H1 (cell line): ENCODE measurements around the gene TIMM29. TPM values are rescaled to one million over a fixed set of nuclear protein-coding genes. Genes with fewer than 3 reads are reported as not detected.

Source experiments
- CTCF ChIA-PET: fragments of 300-600 bp; sonication (Branson Sonifier 250); formaldehyde crosslinking; loops from one replicate; lab custom pipeline; 2021; ENCODE audit not compliant: partially characterized antibody; lab: Charles Lee
- POLR2A ChIA-PET: fragments of 300-600 bp; sonication (Branson Sonifier 250); formaldehyde crosslinking; loops from one replicate; lab custom pipeline; 2021; ENCODE audit warnings: inconsistent platforms; ENCODE audit not compliant: partially characterized antibody; lab: Charles Lee
- DNase-seq, 2 experiments: peaks; one replicate each; pipeline versions ENCODE4 v3.0.0 to v3.0.0-alpha.2; 2010 to 2022; ENCODE audit warnings: low spot score in 2 of 2, low read depth in 1 of 2, mixed read lengths in 1 of 2
- FAIRE-seq: peaks from 2 replicates; lab custom pipeline; 2011; peaks lifted over from hg19 to GRCh38; lab: Jason Lieb, UNC
- H2AFZ ChIP-seq: 2 replicates; pipeline ENCODE4 v1.8.1; 2012; ENCODE audit warnings: low read length, inconsistent platforms
- H2AK5ac ChIP-seq: 2 replicates; pipeline ENCODE4 v1.6.1; 2013; ENCODE audit warnings: low read depth, low read length
- H2BK120ac ChIP-seq: replicated peaks from 2 replicates; pipeline ENCODE3; 2013; ENCODE audit warnings: low read depth, low read length, inconsistent platforms
- H2BK12ac ChIP-seq: 2 replicates; pipeline ENCODE4 v1.6.1; 2013; ENCODE audit warnings: low read depth, low read length
- H2BK15ac ChIP-seq: 2 replicates; pipeline ENCODE4 v1.6.1; 2013; ENCODE audit warnings: low read length
- H2BK20ac ChIP-seq: 2 replicates; pipeline ENCODE4 v1.6.1; 2013; ENCODE audit warnings: low read length
- H2BK5ac ChIP-seq: 2 replicates; pipeline ENCODE4 v1.6.1; 2013; ENCODE audit warnings: low read depth, low read length
- H3K14ac ChIP-seq: 2 replicates; pipeline ENCODE4 v1.6.1; 2013; ENCODE audit warnings: inconsistent platforms; ENCODE audit not compliant: insufficient read length
- H3K18ac ChIP-seq: 2 replicates; pipeline ENCODE4 v1.6.1; 2013; ENCODE audit warnings: low read length; ENCODE audit errors: extremely low read depth
- H3K23ac ChIP-seq: 2 replicates; pipeline ENCODE4 v1.6.1; 2013; ENCODE audit warnings: inconsistent platforms; ENCODE audit not compliant: insufficient read length
- H3K23me2 ChIP-seq: 2 replicates; pipeline ENCODE4 v1.6.1; 2013; ENCODE audit warnings: low read depth, low read length
- H3K27ac ChIP-seq: 2 replicates; pipeline ENCODE4 v1.6.1; 2011; ENCODE audit warnings: low read depth, low read length, inconsistent platforms
- H3K27me3 ChIP-seq, 4 experiments: replicated peaks in 1 of 4; 1 replicate in 1 of 4; 2 replicates in 3 of 4; pipeline versions ENCODE4 v1.6.1 to v1.8.1; 2011 to 2013; ENCODE audit warnings: low read length in 3 of 4, mild to moderate bottlenecking in 3 of 4, inconsistent platforms in 2 of 4, mixed read lengths in 2 of 4, moderate library complexity in 1 of 4; ENCODE audit not compliant: control insufficient read depth in 3 of 4, insufficient read depth in 3 of 4; ENCODE audit errors: extremely low read depth in 1 of 4
- H3K36me3 ChIP-seq, 4 experiments: 2 replicates each; pipeline versions ENCODE4 v1.6.1 to v1.8.1; 2011 to 2013; ENCODE audit warnings: mild to moderate bottlenecking in 4 of 4, low read length in 3 of 4, moderate library complexity in 2 of 4, control low read depth in 1 of 4, inconsistent platforms in 1 of 4; ENCODE audit not compliant: insufficient read depth in 4 of 4, control insufficient read depth in 2 of 4
- H3K4ac ChIP-seq: replicated peaks from 2 replicates; pipeline ENCODE3; 2013; ENCODE audit warnings: low read length, low read depth, mixed read lengths, inconsistent platforms; ENCODE audit not compliant: insufficient read length
- H3K4me1 ChIP-seq, 4 experiments: replicated peaks in 1 of 4; 1 replicate in 1 of 4; 2 replicates in 3 of 4; pipeline versions ENCODE4 v1.6.1 to v1.8.1; 2011 to 2013; ENCODE audit warnings: low read length in 3 of 4, inconsistent platforms in 2 of 4, mixed read lengths in 1 of 4; ENCODE audit not compliant: insufficient read depth in 4 of 4, control insufficient read depth in 3 of 4
- H3K4me2 ChIP-seq, 2 experiments: 2 replicates each; pipeline versions ENCODE4 v1.6.1 to v1.8.1; 2011 to 2013; ENCODE audit warnings: low read depth in 2 of 2, low read length in 2 of 2, control low read depth in 1 of 2, inconsistent platforms in 1 of 2, mild to moderate bottlenecking in 1 of 2; ENCODE audit not compliant: insufficient read depth in 1 of 2
- H3K4me3 ChIP-seq, 4 experiments: fragments of 200-600, 300-600 bp in 1 of 4; sonication (generic), shearing (Covaris generic), sonication (Bioruptor Twin) in 1 of 4; 2 replicates each; pipeline versions ENCODE4 v1.5.1 to v1.8.1; 2011 to 2016; ENCODE audit warnings: low read length in 4 of 4, low read depth in 3 of 4, control low read depth in 2 of 4, inconsistent platforms in 2 of 4, mild to moderate bottlenecking in 2 of 4, mixed read lengths in 1 of 4, moderate library complexity in 1 of 4; ENCODE audit not compliant: insufficient read depth in 2 of 4; ENCODE audit errors: extremely low read depth in 1 of 4
- H3K56ac ChIP-seq: replicated peaks from 2 replicates; pipeline ENCODE3; 2013; ENCODE audit warnings: low read depth, mild to moderate bottlenecking, mixed read lengths, low read length, inconsistent platforms; ENCODE audit not compliant: insufficient read length
- H3K79me1 ChIP-seq: 2 replicates; pipeline ENCODE4 v1.6.1; 2013; ENCODE audit warnings: low read depth, low read length, control low read depth
- H3K79me2 ChIP-seq, 2 experiments: 2 replicates each; pipeline versions ENCODE4 v1.6.1 to v1.8.1; 2012 to 2013; ENCODE audit warnings: low read length in 2 of 2, mild to moderate bottlenecking in 2 of 2, inconsistent platforms in 1 of 2; ENCODE audit not compliant: insufficient read depth in 2 of 2, control insufficient read depth in 1 of 2
- H3K9ac ChIP-seq, 4 experiments: replicated peaks in 1 of 4; 1 replicate in 1 of 4; 2 replicates in 3 of 4; pipeline versions ENCODE4 v1.6.1 to v1.8.1; 2011 to 2013; ENCODE audit warnings: low read depth in 3 of 4, low read length in 3 of 4, control low read depth in 2 of 4, mild to moderate bottlenecking in 2 of 4, moderate library complexity in 2 of 4, inconsistent platforms in 1 of 4; ENCODE audit errors: extremely low read depth in 1 of 4
- H3K9me3 ChIP-seq, 2 experiments: 2 replicates each; pipeline versions ENCODE4 v1.6.1 to v1.8.1; 2012 to 2013; ENCODE audit warnings: mild to moderate bottlenecking in 2 of 2, moderate library complexity in 2 of 2, control low read depth in 1 of 2, inconsistent platforms in 1 of 2, low read depth in 1 of 2, low read length in 1 of 2, mixed read lengths in 1 of 2; ENCODE audit not compliant: insufficient read depth in 2 of 2
- H4K20me1 ChIP-seq, 2 experiments: replicated peaks in 1 of 2; 2 replicates each; pipeline versions ENCODE3 to v1.8.1; 2011 to 2013; ENCODE audit warnings: inconsistent platforms in 2 of 2, low read length in 2 of 2, mild to moderate bottlenecking in 1 of 2; ENCODE audit not compliant: insufficient read depth in 2 of 2, control insufficient read depth in 1 of 2
- H4K5ac ChIP-seq: 2 replicates; pipeline ENCODE4 v1.6.1; 2013; ENCODE audit warnings: low read length, low read depth, mixed read lengths, inconsistent platforms; ENCODE audit not compliant: insufficient read length
- H4K8ac ChIP-seq: 2 replicates; pipeline ENCODE4 v1.8.0; 2013; ENCODE audit warnings: mild to moderate bottlenecking, moderate library complexity, low read length, inconsistent platforms; ENCODE audit not compliant: insufficient read depth; ENCODE audit errors: extremely low read depth
- H4K91ac ChIP-seq: replicated peaks from 2 replicates; pipeline ENCODE3; 2013; ENCODE audit warnings: low read length, mixed read lengths, inconsistent platforms; ENCODE audit not compliant: insufficient read length
- CBX5 ChIP-seq: fragments of 300-800, 300-1000 bp; sonication (generic); IDR thresholded peaks from 2 replicates; pipeline ENCODE4 v1.7.1; 2016; ENCODE audit warnings: antibody characterized with exemption, low read length, low read depth
- EZH2 ChIP-seq: fragments of 200-600 bp; sonication (generic); IDR thresholded peaks from 2 replicates; pipeline ENCODE4 v1.7.1; 2012; ENCODE audit warnings: low read depth, mild to moderate bottlenecking, moderate library complexity, low read length, inconsistent platforms; ENCODE audit not compliant: severe bottlenecking
- SP2 ChIP-seq: IDR thresholded peaks from 2 replicates; pipeline ENCODE4 v1.6.1; 2012; ENCODE audit warnings: mild to moderate bottlenecking, low read length, inconsistent platforms
- WGBS, 2 experiments: shearing (Covaris generic) in 1 of 2; methylation state at CpG; one replicate each; pipeline versions ENCODE4 v1.1.6 to v1.1.7; 2013 to 2015; ENCODE audit warnings: low lambda C conversion rate in 2 of 2, mixed read lengths in 2 of 2, inconsistent platforms in 1 of 2, low coverage in 1 of 2, missing lambda C conversion rate in 1 of 2; ENCODE audit not compliant: insufficient replicate concordance in 2 of 2, insufficient coverage in 1 of 2, insufficient read length in 1 of 2; ENCODE audit errors: extremely low coverage in 1 of 2, missing lambda C conversion rate in 1 of 2; 5-methylcytosine and 5-hydroxymethylcytosine counted together
- polyA plus RNA-seq, 7 experiments: library from polyadenylated mRNA; depleted of rRNA in 3 of 7; stranded (reverse) in 5 of 7; unstranded in 2 of 7; fragments of >200 nt in 5 of 7; fragments of 200-250 nt in 2 of 7; gene quantifications; 1 replicate in 5 of 7; 2 replicates in 1 of 7; 4 replicates in 1 of 7; pipeline versions ENCODE4 v1.2.1 to v1.2.3, GENCODE V29; 2011 to 2013; ENCODE audit warnings: missing spikeins in 2 of 7, mixed read lengths in 2 of 7
- total RNA-seq: library from RNA; stranded (reverse); fragmentation: NEBNext Ultra II Directional; extraction: Animal tissue kit (Norgen Biotek cat#: 25700); gene quantifications from 2 replicates; pipeline ENCODE4 v1.2.1, GENCODE V29; 2021

Gene TIMM29
- total and polyA plus RNA-seq, 2 of the 8 experiments (the other 6 are each of a cell fraction or from before 2014, with no cell fraction given) = 15.9 to 24.0 TPM

- Histone ChIP-seq H2AK5ac (no peak overlapping the region), H3K9me3 (no peaks in the 10 kb centered on the region; a peak in 1 of 4 replicates), H3K23me2 (no peaks in the 10 kb centered on the region), H2AFZ (no peak overlapping the region), H4K8ac (no peak overlapping the region), H3K79me1 (peaks cover 9% of the 10 kb centered on the region), H3K9ac (no peak overlapping the region), H3K4me1 (peaks cover 0 to 2% (median 0%) of the 10 kb centered on the region in 4 experiments; a peak in 1 of 7 replicates), H3K27ac (no peak overlapping the region), H3K18ac (no peak overlapping the region), H2BK15ac (no peak overlapping the region), H2BK120ac (no peak overlapping the region), H2BK5ac (no peak overlapping the region), H3K23ac (no peak overlapping the region), H3K4me2 (no peak overlapping the region), H4K5ac (no peak overlapping the region), H3K4ac (no peak overlapping the region), H4K91ac (no peak overlapping the region), H3K36me3 (no peaks in the 10 kb centered on the region), H4K20me1 (peaks cover 20 to 30% of the 10 kb centered on the region in 2 experiments), H3K14ac (no peak overlapping the region), H2BK20ac (no peak overlapping the region), H2BK12ac (no peak overlapping the region), H3K4me3 (no peak overlapping the region), H3K27me3 (no peaks in the 10 kb centered on the region), H3K79me2 (peaks cover 41 to 92% of the 10 kb centered on the region in 2 experiments), H3K56ac (no peak overlapping the region)
- 96% methylated on average over 7 of the region's 8 CpGs; no CpG with 5 or more reads in 1 of the 2 experiments for WGBS, 2 experiments
- TF ChIP-seq SP2 = no peak
- TF ChIP-seq EZH2 = no peak
- TF ChIP-seq CBX5 = no peak
- ChIA-PET POLR2A (interaction anchor here (1.0 to 3.8 kb wide), 3 partner anchors 10 to 14 kb away, joined by 3 to 22 read pairs (median 4); partner anchors contain the start of gene SMARCA4), CTCF (interaction anchor here (1.3 to 2.7 kb wide), 2 partner anchors 29 to 65 kb away, joined by 4 to 13 read pairs; no protein-coding TSS in a partner anchor)
- FAIRE-seq (no peak), DNase-seq (no peak)
These were observed 42.6 kb downstream of the TIMM29 start for GRCh38 chr19:10971107-10971726.
